ENCODE measurements around the gene GNB3. TPM values are rescaled to one million over a fixed set of nuclear protein-coding genes. Genes with fewer than 3 reads are reported as not detected.

GNB3 gene
- total RNA-seq, 1 experiment from 2014 or later, result 3.9 TPM

GRCh38 chr12:6842075-6842474, 1.4 kb downstream of the GNB3 start:
- no peaks in the 10 kb centered on the region for H3K27me3 ChIP-seq (replicated peaks; ENCODE audit: control insufficient read depth, insufficient read depth, low read length)
- TF ChIP-seq CTCF (IDR thresholded peaks at IDR 0.05; ENCODE audit: insufficient read depth in 1 of 2, low read depth in 1 of 2, low read length in 1 of 2, severe bottlenecking in 1 of 2, unreplicated experiment in 1 of 2), result no peak
- H3K9me3 ChIP-seq, result no peaks in the 10 kb centered on the region
- H3K4me1 Mint-ChIP-seq (ENCODE audit: low read depth, unreplicated experiment), result peaks cover 10% of the 10 kb centered on the region
- BruUV-seq (replicated peaks), result no TSS peak
- no peak overlapping the region for H3K4me3 Mint-ChIP-seq (ENCODE audit: unreplicated experiment)
- intact Hi-C loops (cut with micrococcal nuclease; ENCODE audit: unreplicated experiment), result no loop called here
- ChIA-PET POLR2A (interaction anchor here (5.1 kb wide), 1 partner anchor 10 kb away, joined by 28 read pairs; the partner anchor contains the start of genes CDCA3 and USP5), CTCF (interaction anchor here (0.6 to 1.4 kb wide), 2 partner anchors 89 to 227 kb away, joined by 5 read pairs; partner anchors contain the start of gene MLF2)
- peaks cover 41% of the 10 kb centered on the region for H3K36me3 Mint-ChIP-seq (ENCODE audit: insufficient read depth, unreplicated experiment)
- no peak for DNase-seq
- H3K36me3 ChIP-seq (ENCODE audit: control insufficient read depth, insufficient read depth, low read length), result no peaks in the 10 kb centered on the region; the same call in 1 of the 2 replicates
- peaks cover 18% of the 10 kb centered on the region for H3K4me1 ChIP-seq
- no peaks in the 10 kb centered on the region for H3K27me3 Mint-ChIP-seq (ENCODE audit: insufficient read depth, unreplicated experiment)
- no peaks in the 10 kb centered on the region for H3K9me3 Mint-ChIP-seq (ENCODE audit: unreplicated experiment)
- no peak overlapping the region for H3K4me3 ChIP-seq (ENCODE audit: low read depth, low read length)
- H3K27ac Mint-ChIP-seq (ENCODE audit: unreplicated experiment), result no peak overlapping the region

DNA sequence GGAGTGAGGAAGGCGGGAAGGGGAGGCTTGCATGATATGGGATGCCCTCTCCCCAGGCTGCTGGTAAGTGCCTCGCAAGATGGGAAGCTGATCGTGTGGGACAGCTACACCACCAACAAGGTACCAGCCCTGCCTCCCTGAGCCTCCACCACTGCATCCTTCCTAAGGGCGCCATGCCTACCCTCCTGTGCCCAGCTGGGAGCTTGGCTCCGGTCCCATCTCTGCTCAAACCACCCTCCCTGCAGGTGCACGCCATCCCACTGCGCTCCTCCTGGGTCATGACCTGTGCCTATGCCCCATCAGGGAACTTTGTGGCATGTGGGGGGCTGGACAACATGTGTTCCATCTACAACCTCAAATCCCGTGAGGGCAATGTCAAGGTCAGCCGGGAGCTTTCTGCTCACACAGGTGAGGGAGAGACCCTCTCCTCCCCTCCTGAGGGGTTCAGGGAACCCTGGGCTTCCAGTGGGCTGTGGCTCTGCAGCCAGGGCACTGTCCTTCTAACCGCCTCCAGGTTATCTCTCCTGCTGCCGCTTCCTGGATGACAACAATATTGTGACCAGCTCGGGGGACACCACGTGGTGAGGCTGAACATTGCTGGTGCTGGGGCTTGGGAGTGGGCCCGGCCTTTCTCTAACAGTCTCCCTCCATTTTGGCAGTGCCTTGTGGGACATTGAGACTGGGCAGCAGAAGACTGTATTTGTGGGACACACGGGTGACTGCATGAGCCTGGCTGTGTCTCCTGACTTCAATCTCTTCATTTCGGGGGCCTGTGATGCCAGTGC, 2.6 kb downstream of the GNB3 start:
- H3K4me3 ChIP-seq (ENCODE audit: low read depth, low read length), result no peak overlapping the region
- intact Hi-C loops (cut with micrococcal nuclease; ENCODE audit: unreplicated experiment), result no loop called here
- peaks cover 18% of the 10 kb centered on the region for H3K4me1 ChIP-seq
- H3K4me3 Mint-ChIP-seq (ENCODE audit: unreplicated experiment), result no peak overlapping the region
- H3K9me3 Mint-ChIP-seq (ENCODE audit: unreplicated experiment), result no peaks in the 10 kb centered on the region
- peak; percentile 73 to 76 for DNase-seq
- no peaks in the 10 kb centered on the region for H3K9me3 ChIP-seq
- CTCF ChIA-PET, result interaction anchor here (1.3 to 1.6 kb wide), 3 partner anchors 9 to 90 kb away, joined by 5 to 8 read pairs (median 5); partner anchors contain the start of genes MLF2, SPSB2 and USP5
- TF ChIP-seq CTCF (IDR thresholded peaks at IDR 0.05; ENCODE audit: insufficient read depth in 1 of 2, low read depth in 1 of 2, low read length in 1 of 2, severe bottlenecking in 1 of 2, unreplicated experiment in 1 of 2), result peak; percentile 26 to 30
- H3K36me3 ChIP-seq (ENCODE audit: control insufficient read depth, insufficient read depth, low read length), result no peaks in the 10 kb centered on the region; the same call in 1 of the 2 replicates
- no peak overlapping the region for H3K27ac Mint-ChIP-seq (ENCODE audit: unreplicated experiment)
- POLR2A ChIA-PET, result interaction anchor here (0.6 to 5.1 kb wide), 2 partner anchors 9 to 26 kb away, joined by 3 to 28 read pairs; partner anchors contain the start of genes CDCA3 and USP5
- H3K36me3 Mint-ChIP-seq (ENCODE audit: insufficient read depth, unreplicated experiment), result peaks cover 52% of the 10 kb centered on the region
- no TSS peak for BruUV-seq (replicated peaks)
- H3K4me1 Mint-ChIP-seq (ENCODE audit: low read depth, unreplicated experiment), result peaks cover 10% of the 10 kb centered on the region
- no peaks in the 10 kb centered on the region for H3K27me3 ChIP-seq (replicated peaks; ENCODE audit: control insufficient read depth, insufficient read depth, low read length)
- no peaks in the 10 kb centered on the region for H3K27me3 Mint-ChIP-seq (ENCODE audit: insufficient read depth, unreplicated experiment)

DNA sequence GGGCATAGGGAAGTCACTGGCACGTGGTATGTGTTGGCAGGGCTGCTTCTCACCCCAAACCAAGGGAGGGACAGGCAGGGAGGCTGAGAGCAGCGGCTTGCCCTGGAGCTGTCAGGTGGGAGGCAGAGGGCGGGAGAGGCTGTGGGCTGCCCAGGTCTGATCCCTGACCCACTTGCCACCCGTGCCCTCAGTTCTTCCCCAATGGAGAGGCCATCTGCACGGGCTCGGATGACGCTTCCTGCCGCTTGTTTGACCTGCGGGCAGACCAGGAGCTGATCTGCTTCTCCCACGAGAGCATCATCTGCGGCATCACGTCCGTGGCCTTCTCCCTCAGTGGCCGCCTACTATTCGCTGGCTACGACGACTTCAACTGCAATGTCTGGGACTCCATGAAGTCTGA, 4.7 kb downstream of the GNB3 start:
- no peak for DNase-seq
- Histone ChIP-seq H3K27me3 (replicated peaks; ENCODE audit: control insufficient read depth, insufficient read depth, low read length) (no peaks in the 10 kb centered on the region), H3K36me3 (ENCODE audit: control insufficient read depth, insufficient read depth, low read length) (peaks cover 7% of the 10 kb centered on the region; the same call in 1 of the 2 replicates), H3K9me3 (no peaks in the 10 kb centered on the region), H3K4me3 (ENCODE audit: low read depth, low read length) (no peak overlapping the region), H3K4me1 (peaks cover 18% of the 10 kb centered on the region)
- CTCF ChIA-PET, result interaction anchor here (0.6 kb wide), 2 partner anchors 10 to 114 kb away, joined by 4 to 5 read pairs; no protein-coding TSS in a partner anchor
- no peak overlapping the region for H3K27ac Mint-ChIP-seq (ENCODE audit: unreplicated experiment)
- H3K36me3 Mint-ChIP-seq (ENCODE audit: insufficient read depth, unreplicated experiment), result peaks cover 63% of the 10 kb centered on the region
- intact Hi-C loops (cut with micrococcal nuclease; ENCODE audit: unreplicated experiment), result no loop called here
- no peak for TF ChIP-seq CTCF (IDR thresholded peaks at IDR 0.05; ENCODE audit: insufficient read depth in 1 of 2, low read depth in 1 of 2, low read length in 1 of 2, severe bottlenecking in 1 of 2, unreplicated experiment in 1 of 2)
- H3K4me3 Mint-ChIP-seq (ENCODE audit: unreplicated experiment), result no peak overlapping the region
- H3K27me3 Mint-ChIP-seq (ENCODE audit: insufficient read depth, unreplicated experiment), result no peaks in the 10 kb centered on the region
- no peaks in the 10 kb centered on the region for H3K9me3 Mint-ChIP-seq (ENCODE audit: unreplicated experiment)
- H3K4me1 Mint-ChIP-seq (ENCODE audit: low read depth, unreplicated experiment), result peaks cover 17% of the 10 kb centered on the region
- POLR2A ChIA-PET, result no interaction called here
- no TSS peak for BruUV-seq (replicated peaks)

Data from Caco-2 (cell line).